ENCODE data around the gene PTPRT. TPM values are rescaled to one million over a fixed set of nuclear protein-coding genes. Genes with fewer than 3 reads are reported as not detected.

PTPRT gene
- polyA plus RNA-seq, 1 of the 3 experiments (the other 2 are of a cell fraction), result not detected

DNA sequence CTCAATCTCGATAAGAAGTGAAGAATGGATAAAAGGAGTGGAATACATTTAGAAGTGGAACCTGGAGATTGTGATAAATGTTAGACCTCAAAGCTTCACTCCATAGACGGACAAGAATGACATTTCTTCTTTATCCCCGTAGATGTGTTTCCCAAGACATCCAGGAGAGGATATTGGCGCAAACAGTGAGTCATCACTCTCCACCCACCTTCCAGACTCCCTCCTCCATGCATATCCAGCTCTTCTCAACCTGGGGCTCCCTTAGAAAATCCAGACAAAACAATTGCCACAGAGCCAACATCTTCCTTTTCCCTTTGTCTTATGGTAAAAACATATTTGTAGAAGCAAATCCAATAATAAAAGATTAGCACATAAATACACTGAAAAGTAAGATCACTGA lies 586.1 kb downstream of the PTPRT start:
- no peaks in the 10 kb centered on the region for H3K79me2 ChIP-seq (ENCODE audit: insufficient read depth)
- POLR2A ChIA-PET, result no interaction called here
- DNase-seq, result no peak
- H3K36me3 ChIP-seq (replicated peaks in 1 of 2; ENCODE audit: control insufficient read depth in 1 of 2, insufficient read depth in 2 of 2, low read length in 1 of 2), result no peaks in the 10 kb centered on the region
- H3K27ac ChIP-seq (ENCODE audit: low read depth in 2 of 2, low read length in 1 of 2), result no peak overlapping the region
- no peaks in the 10 kb centered on the region for H3K27me3 ChIP-seq (ENCODE audit: insufficient read depth)
- H2AFZ ChIP-seq (ENCODE audit: low read depth), result no peak overlapping the region
- CTCF ChIA-PET, result no interaction called here
- no peak for TF ChIP-seq USF1 (IDR thresholded peaks at IDR 0.05; ENCODE audit: borderline replicate concordance, low read depth)
- TF ChIP-seq EZH2phosphoT487 (IDR thresholded peaks at IDR 0.05; ENCODE audit: borderline replicate concordance, low read depth), result no peak
- no peak for TF ChIP-seq RFX5 (IDR thresholded peaks at IDR 0.05; ENCODE audit: low read length)
- no peak for TF ChIP-seq RCOR1 (IDR thresholded peaks at IDR 0.05; ENCODE audit: low read length)
- no peak for TF ChIP-seq PBX3 (IDR thresholded peaks at IDR 0.05)
- TF ChIP-seq JUND (IDR thresholded peaks at IDR 0.05), result no peak
- TF ChIP-seq MEF2A (IDR thresholded peaks at IDR 0.05; ENCODE audit: borderline replicate concordance, low read depth), result no peak
- no peak for TF ChIP-seq TEAD4 (IDR thresholded peaks at IDR 0.05; ENCODE audit: borderline replicate concordance, insufficient read depth)
- H3K4me1 ChIP-seq (ENCODE audit: control insufficient read depth in 1 of 2, insufficient read depth in 2 of 2, low read depth in 1 of 2, low read length in 1 of 2), result no peaks in the 10 kb centered on the region
- WGBS (ENCODE audit: low lambda C conversion rate), result 11% methylated on average over 4 of the region's 4 CpGs
- no peak overlapping the region for H3K4me2 ChIP-seq
- no peaks in the 10 kb centered on the region for H4K20me1 ChIP-seq (ENCODE audit: insufficient read depth)
- no peaks in the 10 kb centered on the region for H3K9me3 ChIP-seq
- no peaks in the 10 kb centered on the region for H3F3A ChIP-seq (replicated peaks; ENCODE audit: insufficient read depth)
- H3K9me2 ChIP-seq, result no peaks in the 10 kb centered on the region
- no peak overlapping the region for H3K4me3 ChIP-seq (ENCODE audit: low read depth in 2 of 2, low read length in 1 of 2)
- H3K9ac ChIP-seq, result no peak overlapping the region

GRCh38 chr20:42598581-42598980 lies 591.1 kb downstream of the PTPRT start:
- H4K20me1 ChIP-seq (ENCODE audit: insufficient read depth), result no peaks in the 10 kb centered on the region
- ChIA-PET CTCF (interaction anchor here (0.7 kb wide), 1 partner anchor 12 kb away, joined by 3 read pairs; no protein-coding TSS in a partner anchor), POLR2A (no interaction called here)
- H3K27me3 ChIP-seq (ENCODE audit: insufficient read depth), result no peaks in the 10 kb centered on the region
- H3K9me2 ChIP-seq, result no peaks in the 10 kb centered on the region
- no peak overlapping the region for H3K9ac ChIP-seq
- TF ChIP-seq GABPA (IDR thresholded peaks at IDR 0.05; ENCODE audit: low read depth) (no peak), SIN3A (IDR thresholded peaks at IDR 0.05; ENCODE audit: borderline replicate concordance, low read depth, low read length) (no peak), ZBTB33 (IDR thresholded peaks at IDR 0.05; ENCODE audit: borderline replicate concordance, low read depth) (no peak), GATA2 (CRISPR knock-in tag; IDR thresholded peaks at IDR 0.05) (no peak), JUND (IDR thresholded peaks at IDR 0.05) (no peak), REST (IDR thresholded peaks at IDR 0.05; ENCODE audit: low read depth, low read length) (no peak), FOXJ3 (CRISPR knock-in tag; IDR thresholded peaks at IDR 0.05) (no peak), FOSL2 (IDR thresholded peaks at IDR 0.05; ENCODE audit: borderline replicate concordance, low read depth) (no peak), NFIC (IDR thresholded peaks at IDR 0.05; ENCODE audit: borderline replicate concordance) (no peak), MXI1 (IDR thresholded peaks at IDR 0.05; ENCODE audit: low read depth, low read length) (no peak), ELF1 (IDR thresholded peaks at IDR 0.05) (no peak)
- TF ChIP-seq, protein P1, sequence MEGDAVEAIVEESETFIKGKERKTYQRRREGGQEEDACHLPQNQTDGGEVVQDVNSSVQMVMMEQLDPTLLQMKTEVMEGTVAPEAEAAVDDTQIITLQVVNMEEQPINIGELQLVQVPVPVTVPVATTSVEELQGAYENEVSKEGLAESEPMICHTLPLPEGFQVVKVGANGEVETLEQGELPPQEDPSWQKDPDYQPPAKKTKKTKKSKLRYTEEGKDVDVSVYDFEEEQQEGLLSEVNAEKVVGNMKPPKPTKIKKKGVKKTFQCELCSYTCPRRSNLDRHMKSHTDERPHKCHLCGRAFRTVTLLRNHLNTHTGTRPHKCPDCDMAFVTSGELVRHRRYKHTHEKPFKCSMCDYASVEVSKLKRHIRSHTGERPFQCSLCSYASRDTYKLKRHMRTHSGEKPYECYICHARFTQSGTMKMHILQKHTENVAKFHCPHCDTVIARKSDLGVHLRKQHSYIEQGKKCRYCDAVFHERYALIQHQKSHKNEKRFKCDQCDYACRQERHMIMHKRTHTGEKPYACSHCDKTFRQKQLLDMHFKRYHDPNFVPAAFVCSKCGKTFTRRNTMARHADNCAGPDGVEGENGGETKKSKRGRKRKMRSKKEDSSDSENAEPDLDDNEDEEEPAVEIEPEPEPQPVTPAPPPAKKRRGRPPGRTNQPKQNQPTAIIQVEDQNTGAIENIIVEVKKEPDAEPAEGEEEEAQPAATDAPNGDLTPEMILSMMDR (IDR thresholded peaks at IDR 0.05), result no peak
- H3K36me3 ChIP-seq (replicated peaks in 1 of 2; ENCODE audit: control insufficient read depth in 1 of 2, insufficient read depth in 2 of 2, low read length in 1 of 2), result no peaks in the 10 kb centered on the region
- H3F3A ChIP-seq (replicated peaks; ENCODE audit: insufficient read depth), result no peaks in the 10 kb centered on the region
- WGBS (ENCODE audit: low lambda C conversion rate), result 32% methylated on average over 5 of the region's 5 CpGs
- H2AFZ ChIP-seq (ENCODE audit: low read depth), result no peak overlapping the region
- no peaks in the 10 kb centered on the region for H3K9me3 ChIP-seq
- H3K4me3 ChIP-seq (ENCODE audit: low read depth in 2 of 2, low read length in 1 of 2), result no peak overlapping the region
- H3K79me2 ChIP-seq (ENCODE audit: insufficient read depth), result no peaks in the 10 kb centered on the region
- no peak overlapping the region for H3K27ac ChIP-seq (ENCODE audit: low read depth in 2 of 2, low read length in 1 of 2)
- no peaks in the 10 kb centered on the region for H3K4me1 ChIP-seq (ENCODE audit: control insufficient read depth in 1 of 2, insufficient read depth in 2 of 2, low read depth in 1 of 2, low read length in 1 of 2)
- no peak overlapping the region for H3K4me2 ChIP-seq
- DNase-seq, result no peak

Measured in SK-N-SH (cell line).